Measurements from ENCODE around the gene TTC4. TPM values are rescaled to one million over a fixed set of nuclear protein-coding genes. Genes with fewer than 3 reads are reported as not detected.

Gene TTC4
- total RNA-seq, 2 donors from 2014 or later, result 15.1 to 26.4 TPM

DNA sequence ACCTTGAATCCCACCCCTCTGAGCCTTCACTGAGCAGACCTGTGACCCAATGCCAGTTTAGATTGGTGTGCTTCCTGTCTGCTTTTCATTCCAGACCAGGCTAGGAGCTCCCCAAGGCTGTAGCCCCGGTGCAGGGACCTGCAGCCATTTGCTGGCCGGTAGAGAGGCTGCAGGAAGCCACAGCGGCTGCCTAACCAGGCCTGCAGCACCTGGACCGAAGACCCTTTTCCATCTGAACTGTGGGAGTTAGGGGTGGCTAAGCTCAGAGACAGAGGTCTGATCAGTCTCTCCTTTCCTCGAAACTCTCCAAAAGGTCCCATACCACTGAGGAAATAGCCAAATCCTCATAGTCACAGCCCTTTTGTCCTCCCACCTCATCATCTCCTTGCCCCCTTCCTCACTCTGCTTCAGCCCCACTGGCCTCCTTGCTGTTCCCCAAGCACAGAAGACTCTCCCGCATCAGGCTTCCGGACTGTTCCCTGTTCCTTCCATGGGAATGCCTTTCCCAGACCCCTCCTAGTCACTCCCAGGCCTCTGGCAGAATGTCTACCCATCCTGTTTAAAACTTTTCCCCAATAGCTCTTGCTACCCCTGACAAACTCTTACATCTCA is 674 bp upstream of the TTC4 start:
- peaks cover 26% of the 10 kb centered on the region for H3K4me1 Mint-ChIP-seq
- no peaks in the 10 kb centered on the region for H3K27me3 Mint-ChIP-seq

DNA sequence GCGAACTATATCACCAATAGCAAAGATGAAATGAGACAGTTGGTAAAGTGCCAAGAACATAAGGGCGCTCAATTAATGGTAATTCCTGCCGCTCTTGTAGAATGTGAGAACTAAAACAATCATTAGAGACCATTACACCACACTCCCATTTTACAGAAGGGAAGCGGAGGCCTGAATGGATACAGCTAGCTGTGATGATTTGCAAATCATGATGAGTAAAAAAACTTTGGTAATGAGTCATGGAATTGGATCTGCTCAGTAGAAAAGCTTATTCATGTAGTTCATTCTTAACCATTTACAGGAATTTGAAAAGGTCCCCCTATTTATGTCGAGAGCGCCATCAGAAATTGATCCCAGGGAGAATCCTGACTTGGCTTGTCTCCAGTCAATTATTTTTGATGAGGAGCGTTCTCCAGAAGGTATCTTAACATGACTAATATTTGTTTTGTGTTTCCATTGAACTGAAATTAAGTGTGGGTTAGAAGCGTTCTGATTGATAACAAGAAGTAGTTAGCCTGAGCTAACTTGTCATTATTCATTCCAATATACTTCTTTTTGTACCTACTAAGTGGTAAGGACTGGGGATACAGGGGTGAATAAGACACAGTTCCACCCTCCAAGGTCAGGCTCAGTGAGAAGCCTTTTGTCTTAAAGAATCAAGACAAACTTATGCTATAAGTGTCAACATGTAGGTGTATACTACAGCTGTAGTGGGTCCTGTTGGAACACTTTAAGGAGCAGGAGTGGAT is 812 bp downstream of the TTC4 start:
- Mint-ChIP-seq H3K36me3 (ENCODE audit: low read depth) (peaks cover 51% of the 10 kb centered on the region), H3K4me3 (peak overlapping the region; percentile 94), H3K27me3 (no peaks in the 10 kb centered on the region), H3K9me3 (no peaks in the 10 kb centered on the region), H3K27ac (peak overlapping the region; percentile 99), H3K4me1 (peaks cover 26% of the 10 kb centered on the region)
- peak; percentile 72 for ATAC-seq (replicated peaks)

More for the DNA sequence above, 674 bp upstream of the TTC4 start:
- no peaks in the 10 kb centered on the region for H3K9me3 Mint-ChIP-seq
- H3K27ac Mint-ChIP-seq, result peak overlapping the region; percentile 99
- H3K36me3 Mint-ChIP-seq (ENCODE audit: low read depth), result peaks cover 36% of the 10 kb centered on the region
- no peak for ATAC-seq (replicated peaks)
- H3K4me3 Mint-ChIP-seq, result peak overlapping the region; percentile 94

DNA sequence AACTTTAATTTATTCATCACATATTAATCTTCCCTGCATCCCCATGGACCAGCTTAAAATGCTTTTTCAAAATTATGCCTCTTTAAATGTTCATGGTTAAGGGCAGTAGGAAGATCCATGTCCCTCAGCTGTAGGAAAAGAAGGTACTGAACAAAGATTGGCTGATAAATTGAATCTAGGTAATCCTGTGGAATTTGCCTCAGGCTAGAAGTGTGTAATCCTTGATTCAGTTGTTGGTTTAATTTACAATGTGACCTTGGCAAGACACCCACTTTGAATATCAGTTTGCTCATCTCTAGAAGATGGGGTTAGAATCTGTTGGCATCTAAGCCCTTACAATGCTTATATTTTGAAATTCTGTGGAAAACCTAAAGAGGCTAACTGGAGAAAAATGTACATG is 6.1 kb downstream of the TTC4 start:
- no peaks in the 10 kb centered on the region for H3K27me3 Mint-ChIP-seq
- H3K36me3 Mint-ChIP-seq (ENCODE audit: low read depth), result peaks cover 98% of the 10 kb centered on the region

DNA sequence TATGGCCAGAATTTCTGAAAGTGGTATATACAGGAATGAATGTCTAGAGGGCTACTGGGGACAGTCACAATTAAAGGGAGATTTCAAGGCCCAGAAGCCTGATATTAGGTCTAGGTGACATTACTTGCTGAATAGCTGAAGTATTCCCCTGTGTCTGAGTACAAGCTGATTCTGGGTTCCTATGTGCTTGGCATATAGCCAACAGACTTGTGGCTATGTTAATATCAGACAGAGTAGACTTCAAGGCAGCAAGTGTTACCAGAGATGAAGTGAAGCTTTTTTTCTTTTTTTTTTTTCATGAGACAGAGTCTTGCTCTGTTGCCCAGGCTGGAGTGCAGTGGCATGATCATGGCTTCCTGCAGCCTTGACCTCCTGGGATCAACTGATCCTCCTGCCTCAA is 8.3 kb downstream of the TTC4 start:
- Mint-ChIP-seq H3K4me1 (peaks cover 5% of the 10 kb centered on the region), H3K27me3 (no peaks in the 10 kb centered on the region), H3K27ac (no peak overlapping the region), H3K9me3 (no peaks in the 10 kb centered on the region), H3K4me3 (no peak overlapping the region), H3K36me3 (ENCODE audit: low read depth) (peaks cover 98% of the 10 kb centered on the region)
- ATAC-seq (replicated peaks), result no peak

More for the DNA sequence above, 6.1 kb downstream of the TTC4 start:
- no peak for ATAC-seq (replicated peaks)
- H3K4me1 Mint-ChIP-seq, result peaks cover 13% of the 10 kb centered on the region
- H3K4me3 Mint-ChIP-seq, result no peak overlapping the region
- no peaks in the 10 kb centered on the region for H3K9me3 Mint-ChIP-seq
- peak overlapping the region; percentile 30 for H3K27ac Mint-ChIP-seq

DNA sequence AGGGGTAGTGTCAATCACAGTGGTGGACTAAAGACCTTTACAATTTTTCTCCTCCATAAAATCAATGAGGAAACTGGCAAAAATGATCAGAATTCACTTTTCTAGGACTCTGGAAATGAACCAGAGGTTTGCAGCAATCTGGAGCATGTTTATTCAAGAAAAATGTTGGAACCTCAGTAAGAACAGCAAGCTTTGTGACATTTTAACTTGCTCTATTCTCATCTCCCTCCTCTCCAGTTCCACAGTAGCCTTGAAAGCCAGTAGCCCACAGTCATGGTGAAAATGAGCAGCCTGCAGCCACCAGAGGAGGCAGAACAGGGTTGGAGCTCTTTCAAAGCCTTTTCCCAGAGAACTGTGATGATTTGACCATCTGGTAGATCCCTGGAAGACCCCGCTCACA is 9.1 kb downstream of the TTC4 start:
- peak overlapping the region; percentile 0 for H3K27ac Mint-ChIP-seq
- no peaks in the 10 kb centered on the region for H3K4me1 Mint-ChIP-seq

DNA sequence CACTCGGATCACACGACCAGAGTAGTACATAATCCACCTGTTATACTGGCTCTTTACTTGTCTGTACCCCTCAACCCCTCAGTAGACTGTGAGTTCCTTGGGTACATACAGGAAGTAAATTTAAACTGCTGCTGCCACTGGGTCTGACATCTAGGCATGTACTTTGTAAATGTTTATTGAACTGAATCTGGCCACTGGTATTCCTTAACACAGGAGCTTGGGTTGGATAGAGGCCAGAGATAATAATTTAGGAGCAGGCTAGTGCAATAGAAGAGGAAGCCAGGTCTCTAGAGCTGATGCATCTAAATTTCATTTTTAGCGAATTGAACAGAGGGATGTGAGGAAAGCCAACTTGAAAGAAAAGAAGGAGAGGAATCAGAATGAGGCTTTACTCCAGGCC is 12.4 kb downstream of the TTC4 start:
- no peak for ATAC-seq (replicated peaks)
- H3K27ac Mint-ChIP-seq, result no peak overlapping the region
- H3K36me3 Mint-ChIP-seq (ENCODE audit: low read depth), result peaks cover 95% of the 10 kb centered on the region
- no peaks in the 10 kb centered on the region for H3K27me3 Mint-ChIP-seq
- H3K4me1 Mint-ChIP-seq, result no peaks in the 10 kb centered on the region
- no peaks in the 10 kb centered on the region for H3K9me3 Mint-ChIP-seq
- H3K4me3 Mint-ChIP-seq, result no peak overlapping the region

More for the DNA sequence above, 9.1 kb downstream of the TTC4 start:
- Mint-ChIP-seq H3K9me3 (no peaks in the 10 kb centered on the region), H3K27me3 (no peaks in the 10 kb centered on the region), H3K36me3 (ENCODE audit: low read depth) (peaks cover 100% of the 10 kb centered on the region), H3K4me3 (no peak overlapping the region)
- ATAC-seq (replicated peaks), result no peak

GRCh38 chr1:54736685-54737084 is 21.0 kb downstream of the TTC4 start:
- peaks cover 95% of the 10 kb centered on the region for H3K36me3 Mint-ChIP-seq (ENCODE audit: low read depth)
- ATAC-seq (replicated peaks), result no peak
- H3K4me3 Mint-ChIP-seq, result no peak overlapping the region
- H3K4me1 Mint-ChIP-seq, result no peaks in the 10 kb centered on the region
- no peaks in the 10 kb centered on the region for H3K9me3 Mint-ChIP-seq
- no peaks in the 10 kb centered on the region for H3K27me3 Mint-ChIP-seq
- peak overlapping the region; percentile 57 for H3K27ac Mint-ChIP-seq

- Mint-ChIP-seq H3K9me3 (no peaks in the 10 kb centered on the region), H3K27ac (no peak overlapping the region), H3K36me3 (ENCODE audit: low read depth) (peaks cover 100% of the 10 kb centered on the region), H3K4me1 (no peaks in the 10 kb centered on the region), H3K27me3 (no peaks in the 10 kb centered on the region), H3K4me3 (no peak overlapping the region)
- ATAC-seq (replicated peaks), result no peak
These were observed 22.6 kb downstream of the TTC4 start for GRCh38 chr1:54738244-54738643.

DNA sequence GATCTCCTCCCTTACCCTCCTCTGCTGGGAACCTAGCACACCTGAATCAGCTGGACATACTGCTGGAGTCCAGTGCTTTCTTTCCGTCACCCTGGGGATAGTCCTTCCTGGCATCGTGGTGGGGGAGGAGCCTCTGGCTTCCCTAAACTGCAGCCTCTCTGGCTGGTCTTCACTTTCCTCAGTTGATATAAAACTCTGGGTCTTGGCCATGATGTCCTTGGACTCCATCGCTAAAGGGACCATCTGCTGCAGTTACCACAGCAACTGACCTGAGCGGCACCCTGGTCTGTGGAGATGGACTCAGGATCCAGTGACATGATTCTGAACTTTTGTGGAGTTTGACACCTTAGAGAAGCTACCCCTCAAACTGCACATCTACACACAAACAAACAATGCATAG is 25.9 kb downstream of the TTC4 start:
- Mint-ChIP-seq H3K27ac (no peak overlapping the region), H3K4me3 (no peak overlapping the region), H3K9me3 (no peaks in the 10 kb centered on the region), H3K4me1 (no peaks in the 10 kb centered on the region), H3K36me3 (ENCODE audit: low read depth) (peaks cover 74% of the 10 kb centered on the region), H3K27me3 (no peaks in the 10 kb centered on the region)
- no peak for ATAC-seq (replicated peaks)

DNA sequence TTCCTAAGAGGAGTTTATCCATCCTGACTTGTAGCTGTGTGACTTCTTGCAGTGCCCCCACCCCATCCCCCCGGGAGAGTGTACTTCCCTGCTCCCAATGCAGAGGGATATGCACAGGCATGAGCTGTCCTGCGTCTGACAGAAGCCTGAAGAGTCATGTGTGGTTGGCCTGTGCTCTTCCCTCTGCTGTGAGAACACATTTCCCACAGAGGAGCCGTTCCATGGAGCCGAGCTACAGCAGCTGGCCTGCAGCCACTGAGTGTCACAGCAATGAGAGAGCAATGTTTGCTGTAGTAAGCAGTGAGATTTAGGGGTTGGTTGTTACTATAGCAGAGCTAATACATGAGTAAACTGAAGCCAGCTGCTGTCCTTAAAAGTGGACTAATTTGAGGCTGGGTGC is 26.6 kb downstream of the TTC4 start:
- peaks cover 67% of the 10 kb centered on the region for H3K36me3 Mint-ChIP-seq (ENCODE audit: low read depth)
- no peak overlapping the region for H3K27ac Mint-ChIP-seq
- H3K4me1 Mint-ChIP-seq, result no peaks in the 10 kb centered on the region
- no peaks in the 10 kb centered on the region for H3K27me3 Mint-ChIP-seq
- no peak overlapping the region for H3K4me3 Mint-ChIP-seq
- no peak for ATAC-seq (replicated peaks)
- H3K9me3 Mint-ChIP-seq, result no peaks in the 10 kb centered on the region

GRCh38 chr1:54743416-54744226 is 28.0 kb downstream of the TTC4 start:
- Mint-ChIP-seq H3K36me3 (ENCODE audit: low read depth) (peaks cover 53% of the 10 kb centered on the region), H3K4me1 (no peaks in the 10 kb centered on the region), H3K4me3 (no peak overlapping the region), H3K27ac (peak overlapping the region; percentile 59), H3K9me3 (no peaks in the 10 kb centered on the region), H3K27me3 (no peaks in the 10 kb centered on the region)
- no peak for ATAC-seq (replicated peaks)

DNA sequence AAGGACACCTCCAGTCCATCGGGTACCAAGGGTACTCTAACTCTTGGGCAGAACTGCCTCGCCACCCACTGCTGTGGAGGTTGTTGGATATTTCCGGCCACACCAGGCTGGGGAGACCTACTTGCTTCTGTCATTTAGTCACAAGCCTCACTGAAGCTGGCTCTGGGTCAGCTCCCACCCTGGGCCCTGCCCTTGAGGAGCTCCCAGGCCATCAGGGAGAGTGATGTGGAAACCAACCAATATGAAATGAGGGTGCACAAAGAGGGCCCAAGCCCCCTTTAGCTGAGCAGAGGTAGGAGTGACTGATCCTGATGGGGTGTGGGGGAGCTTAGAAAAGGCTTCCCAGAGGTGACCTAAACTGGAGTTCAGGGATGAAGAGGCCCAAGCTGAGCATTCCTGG is 29.0 kb downstream of the TTC4 start:
- no peak overlapping the region for H3K27ac Mint-ChIP-seq
- peaks cover 43% of the 10 kb centered on the region for H3K36me3 Mint-ChIP-seq (ENCODE audit: low read depth)
- H3K9me3 Mint-ChIP-seq, result no peaks in the 10 kb centered on the region
- H3K4me3 Mint-ChIP-seq, result no peak overlapping the region
- no peaks in the 10 kb centered on the region for H3K27me3 Mint-ChIP-seq
- no peaks in the 10 kb centered on the region for H3K4me1 Mint-ChIP-seq
- no peak for ATAC-seq (replicated peaks)

GRCh38 chr1:54745274-54745673 is 29.6 kb downstream of the TTC4 start:
- Mint-ChIP-seq H3K9me3 (no peaks in the 10 kb centered on the region), H3K4me3 (no peak overlapping the region), H3K4me1 (no peaks in the 10 kb centered on the region), H3K27ac (no peak overlapping the region), H3K27me3 (no peaks in the 10 kb centered on the region), H3K36me3 (ENCODE audit: low read depth) (peaks cover 37% of the 10 kb centered on the region)
- no peak for ATAC-seq (replicated peaks)

- peaks cover 31% of the 10 kb centered on the region for H3K36me3 Mint-ChIP-seq (ENCODE audit: low read depth)
- no peaks in the 10 kb centered on the region for H3K4me1 Mint-ChIP-seq
- H3K27ac Mint-ChIP-seq, result no peak overlapping the region
- H3K4me3 Mint-ChIP-seq, result no peak overlapping the region
- ATAC-seq (replicated peaks), result no peak
- H3K27me3 Mint-ChIP-seq, result no peaks in the 10 kb centered on the region
- H3K9me3 Mint-ChIP-seq, result no peaks in the 10 kb centered on the region
These were observed 30.2 kb downstream of the TTC4 start for GRCh38 chr1:54745864-54746263.

All from activated T-helper 17 cell treated with anti-CD3 and anti-CD28 coated beads, Interleukin-2, amount 50 U/mL, for 72 hours (primary cell).